ENCODE data around the gene SMYD3.

Gene SMYD3

DNA sequence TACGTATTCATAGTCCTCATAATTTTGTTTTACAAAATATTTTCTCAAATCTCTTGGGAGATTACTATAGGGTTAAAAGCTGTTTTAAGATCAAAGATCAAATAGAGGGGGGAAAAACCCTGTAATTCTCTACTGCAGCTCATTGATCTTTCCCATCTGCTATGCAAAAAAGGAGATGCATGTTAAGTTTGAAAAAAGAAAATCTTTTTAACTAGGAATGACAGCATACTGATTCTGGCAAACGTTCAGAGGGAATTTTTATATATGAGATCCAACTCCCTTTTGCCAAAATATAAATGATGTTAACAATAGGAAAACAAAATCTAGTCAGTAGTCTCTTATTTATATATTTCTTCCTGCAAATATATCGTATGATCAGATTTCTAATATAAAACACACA is 69.1 kb downstream of the SMYD3 start:
- TF ChIP-seq, protein P1, sequence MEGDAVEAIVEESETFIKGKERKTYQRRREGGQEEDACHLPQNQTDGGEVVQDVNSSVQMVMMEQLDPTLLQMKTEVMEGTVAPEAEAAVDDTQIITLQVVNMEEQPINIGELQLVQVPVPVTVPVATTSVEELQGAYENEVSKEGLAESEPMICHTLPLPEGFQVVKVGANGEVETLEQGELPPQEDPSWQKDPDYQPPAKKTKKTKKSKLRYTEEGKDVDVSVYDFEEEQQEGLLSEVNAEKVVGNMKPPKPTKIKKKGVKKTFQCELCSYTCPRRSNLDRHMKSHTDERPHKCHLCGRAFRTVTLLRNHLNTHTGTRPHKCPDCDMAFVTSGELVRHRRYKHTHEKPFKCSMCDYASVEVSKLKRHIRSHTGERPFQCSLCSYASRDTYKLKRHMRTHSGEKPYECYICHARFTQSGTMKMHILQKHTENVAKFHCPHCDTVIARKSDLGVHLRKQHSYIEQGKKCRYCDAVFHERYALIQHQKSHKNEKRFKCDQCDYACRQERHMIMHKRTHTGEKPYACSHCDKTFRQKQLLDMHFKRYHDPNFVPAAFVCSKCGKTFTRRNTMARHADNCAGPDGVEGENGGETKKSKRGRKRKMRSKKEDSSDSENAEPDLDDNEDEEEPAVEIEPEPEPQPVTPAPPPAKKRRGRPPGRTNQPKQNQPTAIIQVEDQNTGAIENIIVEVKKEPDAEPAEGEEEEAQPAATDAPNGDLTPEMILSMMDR (conservative IDR thresholded peaks at IDR 0.05; ENCODE audit: low read depth, low read length): no peak
- no peak overlapping the region for H3K4me3 ChIP-seq (ENCODE audit: low read depth, low read length)
- no peak for DNase-seq (ENCODE audit: low read depth)

- H3K4me3 ChIP-seq (ENCODE audit: low read depth, low read length): no peak overlapping the region
- TF ChIP-seq, protein P1 (conservative IDR thresholded peaks at IDR 0.05; ENCODE audit: low read depth, low read length): no peak
- DNase-seq (ENCODE audit: low read depth): peak; percentile 53
These were observed 71.5 kb downstream of the SMYD3 start for GRCh38 chr1:246435421-246436041.

DNA sequence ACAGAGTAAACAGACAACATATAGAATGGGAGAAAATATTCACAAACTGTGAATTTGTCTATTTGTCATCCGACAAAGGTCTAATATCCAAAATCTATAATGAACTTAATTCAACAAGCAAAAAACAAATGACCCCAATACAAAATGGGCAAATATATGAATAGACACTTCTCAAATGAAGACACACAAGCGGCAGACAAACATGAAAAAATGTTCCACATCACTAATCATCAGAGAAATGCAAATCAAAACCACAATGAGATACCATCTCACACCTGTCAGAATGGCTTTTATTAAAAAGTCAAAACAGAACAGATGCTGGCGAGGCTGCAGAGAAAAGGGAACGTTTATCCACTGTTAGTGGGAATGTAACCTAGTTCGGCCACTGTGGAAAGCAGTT is 72.7 kb downstream of the SMYD3 start:
- H3K4me3 ChIP-seq (ENCODE audit: low read depth, low read length): no peak overlapping the region
- DNase-seq (ENCODE audit: low read depth): no peak
- TF ChIP-seq, protein P1 (conservative IDR thresholded peaks at IDR 0.05; ENCODE audit: low read depth, low read length): no peak

GRCh38 chr1:246428542-246429308 is 78.4 kb downstream of the SMYD3 start:
- peak; percentile 77 for DNase-seq (ENCODE audit: low read depth)
- H3K4me3 ChIP-seq (ENCODE audit: low read depth, low read length): no peak overlapping the region
- TF ChIP-seq, protein P1 (conservative IDR thresholded peaks at IDR 0.05; ENCODE audit: low read depth, low read length): no peak

GRCh38 chr1:246427611-246428010 is 79.5 kb downstream of the SMYD3 start:
- DNase-seq (ENCODE audit: low read depth): no peak
- TF ChIP-seq, protein P1 (conservative IDR thresholded peaks at IDR 0.05; ENCODE audit: low read depth, low read length): no peak
- H3K4me3 ChIP-seq (ENCODE audit: low read depth, low read length): no peak overlapping the region

DNA sequence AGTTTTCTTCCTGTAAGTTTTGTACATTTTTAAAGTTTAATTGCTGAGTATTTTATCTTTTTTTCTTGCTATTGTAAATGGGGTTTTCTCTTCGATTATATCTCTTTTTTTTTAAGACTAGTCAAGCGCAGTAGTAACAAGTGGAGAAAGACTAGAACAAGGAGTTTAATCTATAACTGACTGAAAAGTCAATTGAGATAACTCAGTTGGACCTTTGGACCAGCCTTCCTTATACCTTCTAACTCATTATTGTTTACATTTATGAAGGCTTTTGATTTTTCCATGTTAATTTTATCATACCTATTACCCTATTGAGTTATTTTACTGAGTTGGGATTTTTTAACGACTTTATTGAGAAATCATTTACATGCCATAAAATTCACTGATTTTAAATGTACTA is 81.2 kb downstream of the SMYD3 start:
- no peak for DNase-seq (ENCODE audit: low read depth)
- TF ChIP-seq, protein P1 (conservative IDR thresholded peaks at IDR 0.05; ENCODE audit: low read depth, low read length): no peak
- H3K4me3 ChIP-seq (ENCODE audit: low read depth, low read length): no peak overlapping the region
